NCI-H1417 treated with DMSO at 0.1 percent for 48 hours (cell line): ENCODE results near the gene TCAP.
A peak's percentile ranks its signal among the peaks of the same experiment; 100 is the strongest.

Experiments
- DNase-seq: peaks from one replicate; lab custom pipeline; 2025; lab: John Stamatoyannopoulos, UW

Gene TCAP

GRCh38 chr17:39667945-39668924, 3.1 kb downstream of the TCAP start, which contains the start of gene PNMT:
Gene PNMT (plus strand): TSS chr17:39668453. CDS start chr17:39668476, 23 bp downstream.
- no peak for DNase-seq

GRCh38 chr17:39669897-39670735, 5.0 kb downstream of the TCAP start:
- DNase-seq: no peak

DNA sequence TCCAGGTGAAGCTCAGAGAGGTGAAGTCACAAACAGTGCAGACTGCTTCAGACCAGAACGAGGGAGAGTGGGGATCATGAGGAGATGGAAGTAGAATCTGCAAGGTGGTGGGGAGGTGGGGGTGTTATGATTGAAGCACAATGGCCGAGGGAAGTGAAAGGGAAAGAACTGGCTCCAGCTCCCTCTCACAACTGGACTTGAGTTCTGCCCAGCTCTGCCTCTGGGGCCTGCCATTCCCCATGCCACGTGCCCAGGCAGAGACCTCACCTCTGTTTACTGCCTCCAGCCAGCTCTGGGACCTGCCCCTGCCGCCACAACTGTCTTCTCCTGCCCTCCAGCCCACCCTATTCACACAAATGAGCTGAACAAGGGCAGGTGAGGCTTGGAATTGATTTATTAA, 5.6 kb downstream of the TCAP start:
- no peak for DNase-seq

- DNase-seq: no peak
These were observed 6.7 kb downstream of the TCAP start for GRCh38 chr17:39671651-39672521.

DNA sequence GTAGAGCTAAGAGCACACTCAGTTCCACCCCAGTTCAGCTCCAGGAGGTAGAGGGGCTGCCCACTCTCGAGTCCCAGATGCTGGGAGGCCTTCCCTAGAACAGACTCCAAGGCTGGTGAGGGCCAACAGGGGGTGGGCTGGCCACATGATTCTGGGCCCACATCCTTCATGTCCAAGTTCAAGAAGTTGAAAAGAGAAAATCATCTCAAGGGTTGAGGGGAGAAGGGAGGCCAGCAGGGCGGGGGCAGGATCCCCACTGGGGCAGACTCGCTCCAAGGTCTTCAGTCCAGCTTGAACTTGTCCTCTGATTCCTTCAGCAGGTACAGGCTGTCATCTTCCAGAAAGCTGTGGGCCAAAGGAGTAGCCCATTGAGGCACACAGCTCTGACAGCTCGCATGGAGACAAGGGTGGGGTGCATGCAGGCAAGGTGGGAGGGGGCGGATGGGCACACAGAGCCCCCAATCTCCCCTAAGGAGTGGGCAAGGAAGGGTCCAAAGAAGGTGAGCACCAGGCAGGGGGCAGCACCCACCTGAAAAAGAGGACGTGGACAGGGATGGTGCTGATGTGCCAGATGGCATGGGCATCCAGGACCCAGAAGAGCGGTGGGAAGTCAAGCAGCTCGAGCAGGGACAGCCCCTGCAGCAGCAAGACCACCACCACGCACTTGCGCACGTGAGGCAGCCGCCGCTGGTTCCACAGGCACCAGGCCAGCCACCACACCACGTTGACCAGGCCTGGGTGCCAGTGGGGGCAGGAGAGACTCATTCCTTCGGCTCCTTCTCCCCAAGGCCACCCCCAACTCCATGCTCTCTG, 7.6 kb downstream of the TCAP start:
- DNase-seq: no peak

- no peak for DNase-seq
These were observed 8.4 kb downstream of the TCAP start for GRCh38 chr17:39673335-39674081.

DNA sequence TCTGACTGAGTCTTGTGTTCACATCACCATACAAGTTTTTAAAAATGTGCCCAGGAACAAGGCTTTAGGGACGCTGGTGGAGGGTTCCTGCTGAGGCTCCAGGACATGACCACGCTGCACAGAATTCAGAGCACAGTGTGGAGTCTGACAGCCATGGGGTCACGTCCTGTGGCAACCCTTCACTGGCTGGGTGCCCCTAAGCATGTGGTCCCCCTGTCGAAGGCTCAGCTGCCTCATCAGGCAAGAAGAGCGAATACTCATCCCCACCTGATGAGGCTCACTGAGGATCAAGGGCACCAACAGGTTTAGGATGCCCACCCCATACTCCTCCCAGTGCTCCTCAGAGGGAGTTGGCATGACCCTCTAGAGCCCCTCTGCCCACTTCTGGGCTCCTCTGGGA, 9.0 kb downstream of the TCAP start:
- DNase-seq: no peak

- peak; percentile 23 for DNase-seq
These were observed 9.7 kb downstream of the TCAP start for GRCh38 chr17:39674702-39675389.

DNA sequence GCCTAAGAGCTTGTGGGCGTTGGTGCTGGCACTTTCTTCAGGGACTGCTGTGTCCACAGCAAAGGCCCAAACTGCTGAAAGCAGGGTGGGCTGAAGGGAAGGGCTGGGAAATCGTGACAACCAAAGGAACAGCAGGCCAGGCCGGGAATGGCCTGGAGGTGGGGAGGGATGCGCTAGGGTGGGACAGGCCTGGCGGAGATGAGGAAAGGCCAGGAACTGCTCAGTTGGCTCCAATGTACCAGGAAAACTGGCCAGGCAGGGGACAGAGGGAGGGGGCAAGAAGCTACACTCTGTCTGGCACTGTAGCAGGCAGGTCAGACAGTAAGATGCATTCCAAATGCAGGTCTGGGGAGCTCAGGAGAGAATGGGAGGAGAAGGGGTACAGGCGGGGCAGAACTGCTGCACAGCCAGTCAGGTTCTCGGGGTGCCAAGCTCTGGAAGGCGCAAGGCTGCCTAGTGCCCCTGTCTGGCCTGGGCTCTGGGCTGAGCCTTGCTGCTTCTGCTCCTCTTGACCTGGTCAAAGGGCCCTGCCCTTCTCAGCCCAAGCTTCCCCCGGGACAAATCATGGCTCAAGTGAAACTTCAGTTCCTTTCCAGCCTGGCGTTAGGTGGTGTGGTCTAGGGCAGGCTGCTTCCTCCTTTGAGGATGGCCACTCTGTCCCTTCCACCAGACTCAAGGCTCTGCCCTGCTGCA, 10.4 kb downstream of the TCAP start:
- no peak for DNase-seq

- DNase-seq: no peak
These were observed 11.2 kb downstream of the TCAP start for GRCh38 chr17:39676198-39676819.

DNA sequence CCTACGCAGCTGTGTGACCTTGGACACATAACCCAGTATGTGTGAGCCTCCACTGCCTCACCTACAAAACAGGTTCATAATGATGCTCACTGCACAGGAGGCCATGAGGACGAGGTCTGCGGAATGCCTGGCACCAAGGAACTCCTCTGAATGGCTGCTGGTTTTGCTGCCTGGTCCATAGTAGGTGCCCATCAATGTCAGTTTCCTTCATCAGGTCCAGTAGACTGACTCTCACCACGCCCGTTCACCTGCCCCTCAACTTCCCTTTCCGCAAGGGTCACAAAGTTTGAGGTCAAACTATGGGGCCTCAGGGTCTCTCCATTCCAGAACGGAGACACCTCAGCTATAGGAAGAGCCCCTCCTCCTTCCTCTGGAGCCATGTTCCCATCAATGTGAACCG, 11.9 kb downstream of the TCAP start:
- no peak for DNase-seq

DNA sequence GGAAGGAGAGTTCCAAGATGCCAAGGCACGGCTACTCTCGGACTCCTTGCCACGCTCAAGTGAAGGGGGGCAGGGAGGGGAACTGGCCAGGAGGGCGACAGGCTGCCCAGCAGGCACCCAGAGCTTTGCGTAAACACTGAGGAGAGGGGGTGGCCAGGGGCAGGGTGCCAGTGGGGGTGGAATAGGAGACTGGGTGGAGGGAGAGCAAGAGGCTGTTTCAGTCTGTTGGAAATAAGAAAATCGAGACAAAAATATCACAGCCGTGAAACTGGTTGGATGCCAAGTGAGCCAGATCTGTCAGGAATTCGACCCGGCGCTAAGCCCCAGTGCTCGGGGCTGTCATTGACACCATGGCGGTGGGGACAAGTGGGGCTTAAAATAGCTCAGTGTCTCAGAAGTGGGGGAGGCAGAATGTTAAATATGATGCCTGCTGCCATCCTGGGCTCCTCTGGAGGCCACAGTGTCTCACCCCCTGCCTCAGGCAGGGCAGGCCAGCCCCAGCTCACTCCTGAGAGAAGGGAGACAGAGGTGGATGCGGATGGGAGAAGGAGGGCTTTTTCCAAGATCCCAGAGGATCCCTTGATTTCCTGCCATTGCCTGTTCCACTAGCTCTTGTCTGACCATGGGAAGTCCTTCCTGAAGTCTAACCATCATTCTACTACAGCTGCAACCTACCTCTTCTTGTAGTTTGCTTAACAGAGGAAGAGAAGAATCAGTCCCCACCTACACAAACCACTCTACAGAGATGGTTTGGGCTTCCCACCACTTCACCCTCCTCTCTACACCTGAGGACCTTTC, 12.6 kb downstream of the TCAP start:
- no peak for DNase-seq

GRCh38 chr17:39678340-39679116, 13.4 kb downstream of the TCAP start:
- DNase-seq: no peak

- no peak for DNase-seq
These were observed 14.5 kb downstream of the TCAP start for GRCh38 chr17:39679521-39680192.

DNA sequence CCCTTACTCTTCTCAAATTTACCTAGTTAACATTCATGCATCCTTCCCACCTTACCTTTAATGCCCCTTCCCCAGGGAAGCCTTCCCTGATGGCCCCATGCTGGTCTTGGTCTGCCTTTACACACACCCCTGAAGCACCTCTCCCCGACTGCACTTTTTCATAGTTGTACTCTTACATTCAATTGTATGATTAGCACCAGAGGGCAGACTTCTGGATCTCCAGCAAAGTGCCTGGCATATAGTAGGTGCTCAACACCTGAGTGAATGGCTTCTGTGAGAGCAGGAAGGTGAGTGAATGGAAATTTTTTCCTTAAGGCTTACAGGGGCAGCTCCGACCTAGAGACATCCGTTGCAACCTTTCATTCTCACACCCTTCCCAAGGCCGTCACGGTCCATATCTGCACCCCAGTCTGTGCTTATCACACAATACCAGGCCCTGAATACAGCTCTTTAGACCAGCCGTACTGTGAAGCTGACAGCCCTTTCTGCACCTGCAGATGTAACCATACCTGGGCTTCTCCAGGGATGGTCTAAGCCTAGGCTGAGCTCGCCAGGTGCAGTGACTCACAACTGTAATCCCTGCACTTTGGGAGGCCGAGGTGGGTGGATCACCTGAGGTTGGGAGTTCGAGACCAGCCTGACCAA, 18.3 kb downstream of the TCAP start:
- DNase-seq: no peak
